NCI-H2107 (cell line): ENCODE measurements around the gene NOX5.

Experiments
- DNase-seq: peaks from one replicate; lab custom pipeline; 2025; lab: John Stamatoyannopoulos, UW

NOX5 gene

DNA sequence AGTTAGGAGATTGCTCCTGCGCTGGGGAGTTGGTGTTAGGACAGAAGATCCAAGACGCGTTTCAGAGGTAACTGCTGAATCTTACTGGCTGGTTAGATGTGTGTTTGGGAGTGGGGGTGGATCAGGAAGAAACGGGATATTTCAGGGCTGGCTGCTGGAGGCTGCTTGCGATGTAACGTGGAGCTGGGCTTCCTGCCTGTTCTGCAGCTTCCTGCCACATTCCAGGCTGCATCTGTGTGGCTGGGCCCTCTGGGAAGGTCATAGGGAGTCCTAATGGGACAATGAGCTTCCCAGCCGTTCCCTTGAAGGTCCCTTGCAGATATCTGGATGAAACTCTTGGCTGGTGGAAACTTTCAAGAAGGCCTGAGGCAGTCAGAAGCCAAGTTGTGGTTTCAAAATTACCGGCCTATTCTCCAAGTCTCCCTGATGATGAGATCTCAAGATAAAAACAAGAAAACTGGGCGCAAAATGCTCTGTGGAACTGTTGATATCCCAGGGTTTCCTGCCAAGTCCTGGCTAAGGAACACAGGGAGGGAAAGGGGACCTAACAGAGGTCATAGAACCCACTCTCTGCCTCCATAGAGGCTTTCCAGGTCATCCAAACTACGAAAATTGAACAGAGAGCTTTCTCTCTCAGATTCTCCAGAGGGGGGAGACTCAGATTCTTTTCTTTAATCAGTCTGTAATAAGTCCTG, 67.0 kb downstream of the NOX5 start:
- DNase-seq = no peak

DNA sequence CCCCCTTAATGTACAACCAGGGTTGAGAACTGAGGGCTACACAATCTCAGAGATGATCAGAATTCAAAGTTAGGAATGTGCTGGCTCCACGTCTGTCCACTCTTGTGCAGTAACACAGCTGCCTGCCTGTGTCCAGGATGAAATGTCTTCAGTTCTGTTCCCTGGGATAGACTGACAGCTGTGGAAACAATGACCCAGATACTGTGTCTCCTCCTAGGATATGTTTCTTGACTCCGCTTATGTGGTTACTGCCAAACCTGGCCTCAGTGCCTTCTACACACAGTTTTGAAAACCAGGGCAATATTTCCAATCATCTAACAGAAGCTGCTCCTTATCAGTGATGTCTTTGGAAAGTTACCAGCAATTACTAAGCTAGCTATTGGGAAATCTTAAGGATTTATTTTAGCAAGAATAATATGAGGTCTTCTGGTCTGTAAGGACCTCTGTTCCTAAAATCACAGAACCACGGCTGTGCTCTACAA, 67.6 kb downstream of the NOX5 start:
- no peak for DNase-seq

GRCh38 chr15:69082554-69082953, 68.1 kb downstream of the NOX5 start:
- no peak for DNase-seq

GRCh38 chr15:69084404-69085030, 70.0 kb downstream of the NOX5 start:
- DNase-seq = no peak

DNA sequence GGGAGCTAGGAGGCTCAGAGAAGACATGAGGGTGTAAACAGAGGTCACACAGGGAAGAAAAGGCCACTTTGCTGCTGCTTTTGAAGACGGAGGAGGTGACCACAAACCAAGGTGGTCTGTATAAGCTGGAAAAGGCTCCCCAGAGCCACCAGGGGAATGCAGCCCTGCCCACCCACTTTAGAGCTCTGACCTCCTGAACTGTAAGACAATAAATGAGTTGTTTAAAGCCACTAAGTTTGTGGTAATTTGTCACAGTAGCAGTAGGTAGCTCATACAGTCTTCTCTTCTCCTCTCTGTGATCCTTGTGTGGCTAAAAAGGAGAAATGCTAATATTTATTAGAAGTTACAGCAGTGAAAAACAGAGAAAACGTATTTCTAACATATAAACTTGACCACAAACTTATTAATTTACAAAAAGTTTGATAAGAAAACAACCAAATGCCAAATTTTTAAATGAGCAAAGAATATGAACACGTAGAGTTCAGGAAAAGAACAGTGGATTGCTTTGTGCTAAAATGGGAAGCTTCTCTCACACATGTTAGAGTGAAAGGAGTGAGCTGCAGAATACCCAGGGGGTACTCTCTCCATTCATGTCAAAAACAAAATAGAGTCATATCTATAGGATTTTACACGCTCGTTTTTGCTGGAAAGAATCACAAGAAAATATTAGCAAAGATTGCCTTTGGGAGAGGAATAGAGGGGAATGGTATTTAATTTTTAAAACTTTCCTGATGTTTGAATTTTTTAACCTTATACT, 71.0 kb downstream of the NOX5 start:
- DNase-seq = no peak

- DNase-seq = no peak
Observed at GRCh38 chr15:69086427-69087204, 72.1 kb downstream of the NOX5 start.

GRCh38 chr15:69087366-69087976, 73.0 kb downstream of the NOX5 start:
- DNase-seq = no peak

DNA sequence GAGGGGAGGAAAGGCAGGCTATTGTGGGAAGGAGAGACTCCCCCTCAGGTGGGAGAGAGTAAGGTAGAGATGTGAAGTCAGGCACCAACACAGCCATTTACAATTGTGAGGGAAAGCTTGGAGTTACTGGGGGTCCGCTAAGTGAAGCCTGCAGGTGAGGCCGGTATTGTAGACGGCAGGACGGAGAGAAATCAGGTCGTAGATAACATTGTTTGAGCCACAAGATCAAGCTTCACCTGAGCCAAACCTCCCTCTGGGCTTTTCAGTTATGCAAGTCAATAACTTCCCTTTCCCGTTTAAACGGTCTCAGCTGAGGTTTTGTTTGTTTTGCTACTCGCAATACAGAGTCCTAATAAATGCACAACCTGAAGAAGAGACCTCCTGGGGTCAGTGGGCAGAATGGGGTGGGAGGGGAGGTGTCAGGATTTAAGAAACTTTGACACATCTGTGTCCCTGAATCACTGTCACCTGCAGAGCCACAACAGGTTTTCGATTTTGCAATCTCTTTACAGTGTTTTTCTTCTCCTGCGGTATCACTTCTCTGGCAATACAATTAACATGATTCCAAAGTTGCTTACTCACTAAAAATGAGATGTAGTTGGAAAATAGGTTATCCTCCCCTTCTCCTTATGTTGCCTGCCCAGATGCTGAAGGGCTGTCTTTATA, 73.9 kb downstream of the NOX5 start:
- no peak for DNase-seq

DNA sequence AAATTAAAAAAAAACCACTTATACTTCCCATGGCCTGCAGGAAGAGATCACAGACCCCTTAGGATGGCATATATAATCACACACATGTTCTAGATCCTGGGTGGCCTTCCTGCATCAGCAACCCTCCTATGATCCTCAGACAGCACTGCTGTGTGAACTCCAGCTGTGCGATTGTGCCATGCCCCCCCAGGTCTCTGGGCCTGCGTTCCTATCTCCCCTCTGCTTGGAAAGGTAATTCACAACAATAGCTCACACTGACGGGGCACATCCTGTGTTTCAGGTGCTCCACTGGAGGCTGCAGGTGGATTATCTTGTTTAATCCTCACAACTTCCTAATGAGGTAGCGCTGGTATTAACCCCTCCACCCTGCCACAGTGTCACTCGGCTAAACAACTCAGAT, 74.8 kb downstream of the NOX5 start:
- DNase-seq = no peak

DNA sequence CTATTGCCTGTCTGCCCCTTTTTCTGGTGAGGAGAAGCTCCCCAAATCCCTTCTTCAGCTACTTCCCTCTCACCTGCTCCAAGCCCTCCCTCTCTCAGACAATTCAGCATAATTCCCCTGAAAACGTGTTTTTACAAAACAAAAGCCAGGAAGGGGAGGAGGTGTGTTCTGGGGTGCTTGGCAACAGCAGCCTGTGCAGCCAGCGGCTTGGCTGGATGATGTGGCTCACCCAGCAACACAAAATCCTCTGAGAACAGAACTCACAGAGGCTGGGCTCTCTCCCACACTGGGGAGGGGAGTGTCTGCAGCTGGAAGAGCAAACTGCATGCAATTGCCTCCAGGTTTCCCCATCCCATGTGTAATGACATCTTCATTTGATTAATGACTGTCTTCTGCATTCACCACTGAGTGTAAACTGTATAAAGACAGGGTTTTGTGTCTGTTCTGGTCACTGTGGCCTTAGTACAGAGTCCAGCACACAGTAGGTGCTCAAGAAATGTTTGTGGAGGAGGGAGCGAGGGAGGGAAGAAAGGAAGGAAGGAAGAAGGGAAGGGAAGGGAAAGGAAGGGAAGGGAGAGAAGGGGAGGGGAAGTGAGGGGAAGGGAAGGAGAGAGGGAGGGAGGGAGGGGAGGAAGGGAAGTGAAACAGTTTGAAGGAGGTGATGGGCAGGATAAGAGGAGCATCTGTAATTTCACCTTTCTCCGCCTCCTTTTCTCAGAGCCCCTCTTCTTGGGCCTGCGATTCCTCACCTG, 75.9 kb downstream of the NOX5 start:
- DNase-seq = no peak

DNA sequence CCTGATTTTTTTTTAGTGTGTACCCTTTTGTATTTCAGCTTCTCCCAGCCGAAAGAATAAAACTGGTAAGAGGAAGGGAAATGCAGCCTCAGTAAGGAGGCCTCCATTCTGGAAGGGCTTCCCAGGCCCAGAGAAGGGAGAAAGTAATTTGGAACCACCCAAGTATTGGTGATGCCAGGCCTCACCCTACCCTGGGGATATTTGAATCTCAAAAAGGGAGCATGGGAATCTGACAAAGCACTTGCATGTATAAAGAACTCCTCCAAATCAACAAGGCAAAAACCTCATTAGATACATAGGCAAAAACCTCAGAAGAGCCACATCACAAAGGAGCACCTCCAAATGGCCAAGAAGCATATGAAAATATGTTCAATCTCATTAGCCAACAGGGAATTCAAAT, 77.2 kb downstream of the NOX5 start:
- no peak for DNase-seq

DNA sequence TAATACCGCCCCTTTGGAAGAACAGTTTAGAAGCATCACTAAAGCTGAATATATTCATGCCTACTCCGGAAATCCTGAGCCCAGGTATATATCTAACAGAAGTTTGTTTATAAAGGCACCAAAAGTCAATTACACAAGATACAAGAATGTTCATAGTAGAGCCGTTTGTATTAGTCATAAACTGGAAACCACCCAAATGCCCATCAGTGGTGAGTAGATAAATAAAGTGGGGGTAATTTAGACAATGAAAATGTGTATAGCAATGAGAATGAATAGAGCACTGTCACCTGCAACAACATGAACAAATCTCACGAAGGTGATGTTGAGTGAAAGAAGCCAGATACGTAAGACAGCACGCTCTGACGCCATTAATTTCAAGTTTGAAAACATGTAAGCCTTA, 77.7 kb downstream of the NOX5 start:
- no peak for DNase-seq

DNA sequence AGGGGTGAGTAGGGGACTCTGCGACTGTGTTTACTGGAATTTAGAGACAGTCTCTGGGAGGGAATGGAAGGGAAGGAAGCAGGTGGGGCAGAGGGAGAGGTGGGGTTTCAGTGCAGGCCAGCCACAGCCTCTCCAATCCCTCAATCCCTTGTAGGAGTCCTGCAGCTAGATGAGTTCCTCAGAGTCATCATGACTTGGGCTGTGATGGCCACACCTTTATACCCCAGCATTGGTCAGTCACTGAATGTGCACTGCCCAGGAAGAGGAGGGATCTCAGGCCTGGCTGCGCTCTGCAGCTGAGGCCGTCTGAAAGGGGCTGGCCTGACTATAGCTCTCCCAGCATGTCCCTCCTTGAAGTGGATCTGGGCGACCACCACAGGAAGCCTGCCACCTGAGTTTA, 78.6 kb downstream of the NOX5 start:
- no peak for DNase-seq

- DNase-seq = no peak
Observed at GRCh38 chr15:69093614-69094013, 79.1 kb downstream of the NOX5 start.

GRCh38 chr15:69094124-69094921, 79.8 kb downstream of the NOX5 start:
- no peak for DNase-seq

DNA sequence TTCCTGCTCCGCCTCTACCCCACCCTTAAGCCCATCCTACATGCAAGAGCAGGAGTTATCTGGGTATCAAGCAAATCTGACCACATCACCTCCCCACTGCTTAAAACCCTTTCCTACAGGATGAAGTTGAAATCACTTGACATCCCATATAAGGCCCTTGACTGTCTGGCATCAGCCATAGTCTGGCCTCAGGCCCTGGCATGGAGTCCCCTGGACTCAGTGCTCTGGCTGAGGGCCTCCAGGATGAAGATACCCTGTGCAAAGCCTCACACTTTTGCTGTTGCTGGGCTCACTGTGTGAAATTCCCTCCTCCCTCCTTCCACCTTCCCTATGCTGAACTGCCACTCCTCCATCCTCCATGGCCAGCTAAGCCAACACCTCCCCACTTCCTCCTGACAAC, 80.8 kb downstream of the NOX5 start:
- DNase-seq = no peak

- no peak for DNase-seq
Observed at GRCh38 chr15:69096196-69096595, 81.7 kb downstream of the NOX5 start.

DNA sequence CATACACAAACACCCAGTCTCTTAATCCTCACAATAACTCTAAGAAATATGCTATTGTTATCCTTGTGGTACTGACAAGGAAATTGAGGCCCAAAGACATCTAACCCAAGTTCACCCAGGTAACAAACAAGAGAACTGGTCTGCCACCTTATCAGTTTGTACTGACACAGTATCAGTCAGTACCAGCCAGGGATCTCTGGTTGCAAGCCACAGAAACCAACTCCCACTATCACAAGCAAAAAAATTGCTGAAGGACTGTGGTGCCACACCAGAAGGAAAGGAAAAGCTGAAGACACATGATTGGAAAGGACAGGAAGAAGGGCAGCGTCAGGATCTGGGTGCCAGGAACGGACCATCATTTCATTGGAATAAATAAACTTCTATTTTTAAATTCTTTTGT, 82.1 kb downstream of the NOX5 start:
- no peak for DNase-seq

DNA sequence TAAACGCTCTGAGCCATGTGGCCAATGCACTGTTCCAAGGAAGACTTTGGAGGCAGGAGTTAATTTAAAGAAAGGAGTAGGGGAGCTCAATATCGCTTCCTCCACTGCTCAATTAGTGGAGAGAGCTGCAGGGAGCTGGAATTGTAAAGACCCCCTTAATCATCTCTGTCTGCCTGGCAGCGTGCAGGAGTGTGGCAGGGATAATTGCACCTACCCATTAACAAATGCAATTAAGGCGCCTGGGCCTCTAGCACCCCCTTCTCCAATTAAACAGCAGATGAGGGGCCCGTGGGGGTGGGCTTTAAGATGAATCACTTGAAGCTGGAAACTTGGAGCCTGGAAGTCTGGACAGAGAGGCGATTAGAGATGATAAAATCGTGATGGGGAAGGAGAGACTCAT, 84.3 kb downstream of the NOX5 start:
- no peak for DNase-seq

GRCh38 chr15:69099941-69100340, 85.4 kb downstream of the NOX5 start:
- DNase-seq = no peak
